GM23248 (cell line): ENCODE results near the gene FAXC. TPM values are rescaled to one million over a fixed set of nuclear protein-coding genes. Genes with fewer than 3 reads are reported as not detected.

Experiments used
- DNase-seq: peaks from one replicate; pipeline ENCODE4 v3.0.0-alpha.2; 2015
- H2AFZ ChIP-seq: fragments of 200-600 bp; sonication (generic); 2 replicates; pipeline ENCODE4 v1.6.1; 2016; ENCODE audit warnings: antibody characterized with exemption
- H3F3A ChIP-seq: fragments of 200-600 bp; sonication (generic); 2 replicates; pipeline ENCODE4 v1.6.1; 2016; ENCODE audit warnings: mild to moderate bottlenecking, antibody characterized with exemption, mixed run types; ENCODE audit not compliant: insufficient read depth
- H3K27ac ChIP-seq: fragments of 200-600 bp; sonication (generic); 2 replicates; pipeline ENCODE4 v1.5.1; 2016; ENCODE audit warnings: mild to moderate bottlenecking
- H3K27me3 ChIP-seq: fragments of 200-600 bp; sonication (generic); replicated peaks from 2 replicates; pipeline ENCODE4 v1.6.1; 2016; ENCODE audit warnings: mild to moderate bottlenecking; ENCODE audit not compliant: insufficient read depth
- H3K36me3 ChIP-seq: fragments of 200-600 bp; sonication (generic); 2 replicates; pipeline ENCODE4 v1.6.1; 2016; ENCODE audit warnings: low read depth, mild to moderate bottlenecking
- H3K4me1 ChIP-seq: fragments of 200-600 bp; sonication (generic); 2 replicates; pipeline ENCODE4 v1.6.1; 2016; ENCODE audit warnings: mild to moderate bottlenecking; ENCODE audit not compliant: insufficient read depth
- H3K4me2 ChIP-seq: fragments of 200-600 bp; sonication (generic); one replicate; pipeline ENCODE4 v1.6.1; 2016; ENCODE audit warnings: mild to moderate bottlenecking; ENCODE audit not compliant: unreplicated experiment
- H3K4me3 ChIP-seq: fragments of 200-600 bp; sonication (generic); 2 replicates; pipeline ENCODE4 v1.5.1; 2016; ENCODE audit warnings: mild to moderate bottlenecking
- H3K79me2 ChIP-seq: fragments of 200-600 bp; sonication (generic); 2 replicates; pipeline ENCODE4 v1.6.1; 2016; ENCODE audit warnings: mild to moderate bottlenecking; ENCODE audit not compliant: insufficient read depth
- H3K9ac ChIP-seq: fragments of 200-600 bp; sonication (generic); 2 replicates; pipeline ENCODE4 v1.6.1; 2016; ENCODE audit warnings: mild to moderate bottlenecking
- H3K9me2 ChIP-seq: fragments of 200-600 bp; sonication (generic); 2 replicates; pipeline ENCODE4 v1.6.1; 2016; ENCODE audit warnings: mixed run types, mild to moderate bottlenecking, moderate library complexity; ENCODE audit not compliant: insufficient read depth
- H3K9me3 ChIP-seq: fragments of 200-600 bp; sonication (generic); one replicate; pipeline ENCODE4 v1.6.1; 2017; ENCODE audit warnings: low read depth
- H4K20me1 ChIP-seq: fragments of 200-600 bp; sonication (generic); 2 replicates; pipeline ENCODE4 v1.6.0; 2016; ENCODE audit not compliant: insufficient read depth
- EZH2 ChIP-seq: fragments of 200-600 bp; sonication (generic); IDR thresholded peaks from 2 replicates; pipeline ENCODE4 v1.6.1; 2018; ENCODE audit warnings: antibody characterized with exemption, mild to moderate bottlenecking; ENCODE audit not compliant: insufficient read depth, poor library complexity, severe bottlenecking
- EZH2phosphoT487 ChIP-seq: fragments of 200-600 bp; sonication (generic); IDR thresholded peaks from 2 replicates; pipeline ENCODE4 v1.6.1; 2018; ENCODE audit warnings: antibody characterized with exemption, moderate library complexity, mild to moderate bottlenecking, low read depth; ENCODE audit not compliant: insufficient read depth
- WGBS, 2 experiments: methylation state at CpG; one replicate each; pipeline ENCODE4 v1.1.6; 2015 to 2017; ENCODE audit warnings: low lambda C conversion rate in 2 of 2, low coverage in 1 of 2; ENCODE audit errors: missing lambda C conversion rate in 2 of 2; 5-methylcytosine and 5-hydroxymethylcytosine counted together
- in situ Hi-C: fragments of 300-500 bp; cut with MboI; formaldehyde crosslinking; loops from 2 replicates; pipeline ENCODE4 v1.15.0; 2020
- polyA plus RNA-seq: library from polyadenylated mRNA; unstranded; fragments of >200 nt; fragmentation: Nextera tagmentation; extraction: Ambion mirVana; gene quantifications from 2 replicates; pipeline ENCODE4 v1.2.1, GENCODE V29; 2016
- total RNA-seq: library from RNA; depleted of rRNA; stranded (reverse); fragments of >200 nt; shearing (Covaris generic); gene quantifications from 2 replicates; pipeline ENCODE4 v1.2.3, GENCODE V29; 2014

The FAXC gene
- total and polyA plus RNA-seq, 2 experiments from 2014 or later = 0.29 to 0.76 TPM

DNA sequence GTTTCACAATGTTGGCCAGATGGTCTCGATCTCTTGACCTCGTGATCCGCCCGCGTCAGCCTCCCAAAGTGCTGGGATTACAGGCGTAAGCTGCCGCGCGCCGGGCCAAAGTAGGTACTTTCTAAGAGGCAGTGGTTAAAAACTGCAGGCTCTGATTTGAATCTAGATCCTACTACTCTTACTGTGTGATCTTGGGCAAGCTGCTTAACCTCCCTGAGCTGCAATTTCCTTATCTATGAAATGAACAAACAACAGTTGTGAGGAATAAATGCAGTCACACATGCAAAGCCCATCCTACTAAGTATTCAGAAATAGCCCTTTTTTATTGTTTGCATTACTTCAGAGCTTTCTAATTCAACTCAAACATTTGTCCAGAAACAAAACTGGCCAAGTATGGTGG lies 2.9 kb downstream of the FAXC start:
- Histone ChIP-seq H3K79me2 (no peaks in the 10 kb centered on the region), H3K9me3 (no peaks in the 10 kb centered on the region), H3K36me3 (no peaks in the 10 kb centered on the region), H3K4me3 (no peak overlapping the region), H4K20me1 (no peaks in the 10 kb centered on the region), H3K9ac (no peak overlapping the region), H3K27ac (no peak overlapping the region), H2AFZ (no peak overlapping the region), H3K4me2 (no peak overlapping the region), H3K9me2 (no peaks in the 10 kb centered on the region), H3K27me3 (peaks cover 12% of the 10 kb centered on the region; the same call in 1 of the 2 replicates), H3K4me1 (peaks cover 5% of the 10 kb centered on the region; the same call in 1 of the 2 replicates), H3F3A (no peaks in the 10 kb centered on the region)
- 77 to 87% methylated on average over 9 to 10 of the region's 10 CpGs for WGBS, 2 experiments
- TF ChIP-seq EZH2phosphoT487 = no peak
- TF ChIP-seq EZH2 = no peak
- no peak for DNase-seq
- in situ Hi-C loops = no loop called here

DNA sequence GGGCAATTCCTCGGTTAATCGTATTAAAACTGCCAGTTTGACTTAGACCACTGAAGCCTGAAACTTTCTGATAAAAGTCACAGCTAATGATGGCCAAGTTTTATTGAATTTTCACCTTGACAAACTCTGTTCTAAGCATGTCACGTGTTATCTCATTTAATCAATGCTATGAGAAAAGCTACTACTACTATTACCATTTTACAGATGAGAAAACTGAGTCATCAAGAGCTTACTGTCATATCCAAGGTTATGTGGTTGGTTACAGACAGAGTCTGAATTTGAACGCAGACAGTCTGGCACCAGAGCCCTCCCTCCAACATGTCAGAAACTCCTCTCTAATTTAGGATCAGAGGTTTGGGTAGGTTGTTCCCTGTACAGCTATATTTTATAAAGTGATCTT lies 4.3 kb downstream of the FAXC start:
- no peak overlapping the region for H3K27ac ChIP-seq
- H3K4me3 ChIP-seq = no peak overlapping the region
- TF ChIP-seq EZH2 (no peak), EZH2phosphoT487 (no peak)
- peaks cover 3% of the 10 kb centered on the region; the same call in 1 of the 2 replicates for H3K27me3 ChIP-seq
- H4K20me1 ChIP-seq = no peaks in the 10 kb centered on the region
- in situ Hi-C loops = no loop called here
- H3K9me2 ChIP-seq = no peaks in the 10 kb centered on the region
- no peaks in the 10 kb centered on the region for H3K79me2 ChIP-seq
- no peak overlapping the region for H3K9ac ChIP-seq
- WGBS, 2 experiments = 86 to 88% methylated on average over 4 of the region's 4 CpGs
- H3K4me1 ChIP-seq = peaks cover 5% of the 10 kb centered on the region; the same call in 1 of the 2 replicates
- no peak overlapping the region for H2AFZ ChIP-seq
- DNase-seq = no peak
- H3K9me3 ChIP-seq = no peaks in the 10 kb centered on the region
- H3K36me3 ChIP-seq = no peaks in the 10 kb centered on the region
- no peaks in the 10 kb centered on the region for H3F3A ChIP-seq
- no peak overlapping the region for H3K4me2 ChIP-seq

DNA sequence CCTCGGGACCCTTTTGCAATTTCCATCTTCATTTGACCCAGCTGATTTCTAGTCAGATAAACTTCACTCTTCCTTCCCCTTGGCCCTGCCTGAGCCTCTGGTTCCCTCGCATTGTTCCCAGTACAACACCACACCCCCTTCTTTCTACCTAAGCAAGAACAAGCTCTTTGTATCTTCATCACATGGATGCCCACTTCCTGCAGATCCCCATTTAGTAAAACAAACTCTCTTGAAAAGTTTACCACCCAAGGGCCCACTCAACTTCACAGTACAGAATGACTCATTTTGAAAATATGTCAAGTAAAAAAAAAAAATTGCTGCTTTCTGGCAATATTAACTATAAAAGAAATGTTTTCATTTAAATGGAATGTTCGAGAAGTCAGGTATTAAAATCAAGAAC lies 5.2 kb downstream of the FAXC start:
- peak; percentile 29 for DNase-seq
- WGBS, 2 experiments = 77 to 79% methylated on average over 3 of the region's 3 CpGs
- no peak for TF ChIP-seq EZH2phosphoT487
- TF ChIP-seq EZH2 = no peak
- Histone ChIP-seq H3F3A (no peaks in the 10 kb centered on the region), H3K4me1 (peaks cover 5% of the 10 kb centered on the region; the same call in 1 of the 2 replicates), H3K9me2 (no peaks in the 10 kb centered on the region), H3K9ac (no peak overlapping the region), H3K4me2 (no peak overlapping the region), H2AFZ (no peak overlapping the region), H3K36me3 (no peaks in the 10 kb centered on the region), H3K27ac (no peak overlapping the region), H3K4me3 (no peak overlapping the region), H4K20me1 (no peaks in the 10 kb centered on the region), H3K27me3 (no peaks in the 10 kb centered on the region), H3K9me3 (no peaks in the 10 kb centered on the region), H3K79me2 (no peaks in the 10 kb centered on the region)
- in situ Hi-C loops = no loop called here

DNA sequence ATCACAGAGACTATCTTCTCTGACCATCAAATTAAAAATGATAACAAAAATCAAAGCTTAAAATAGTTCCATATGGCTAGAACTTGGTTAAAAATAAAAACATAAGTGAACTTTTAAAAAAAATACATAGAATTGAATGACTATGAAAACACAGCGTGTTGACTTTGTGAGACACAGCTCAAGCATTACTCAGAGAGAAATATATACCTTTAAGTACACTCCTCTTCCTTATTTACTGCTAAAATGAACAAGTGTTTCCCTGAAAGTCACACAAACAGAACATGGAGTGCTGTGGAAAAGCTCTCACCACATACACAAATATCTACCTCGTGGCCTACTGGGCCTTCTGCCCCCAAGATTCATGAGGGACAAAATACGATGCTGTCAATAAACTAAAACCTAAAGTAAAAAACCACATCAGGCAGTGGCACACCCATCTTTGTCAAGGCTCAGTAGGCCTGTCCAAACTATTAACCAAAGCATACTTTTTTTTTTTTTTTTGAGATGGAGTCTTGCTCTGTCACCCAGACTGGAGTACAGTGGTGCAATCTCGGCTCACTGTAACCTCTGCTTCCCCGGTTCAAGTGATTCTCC lies 7.5 kb downstream of the FAXC start:
- in situ Hi-C loops = no loop called here
- Histone ChIP-seq H3K4me1 (peaks cover 5% of the 10 kb centered on the region; the same call in 1 of the 2 replicates), H4K20me1 (no peaks in the 10 kb centered on the region), H3K4me2 (no peak overlapping the region), H3K9ac (no peak overlapping the region), H3K27me3 (no peaks in the 10 kb centered on the region), H3K4me3 (no peak overlapping the region), H3F3A (no peaks in the 10 kb centered on the region), H3K27ac (no peak overlapping the region), H3K9me3 (no peaks in the 10 kb centered on the region), H3K9me2 (no peaks in the 10 kb centered on the region), H3K36me3 (no peaks in the 10 kb centered on the region), H2AFZ (no peak overlapping the region; the same call in 1 of the 2 replicates), H3K79me2 (no peaks in the 10 kb centered on the region)
- TF ChIP-seq EZH2 = no peak
- TF ChIP-seq EZH2phosphoT487 = no peak
- WGBS, 2 experiments = 80 to 85% methylated on average over 5 of the region's 5 CpGs
- DNase-seq = no peak
